K562 treated with DMSO at 1 percent for 12 hours (cell line): ENCODE measurements around the gene PATE1. TPM values are rescaled to one million over a fixed set of nuclear protein-coding genes. Genes with fewer than 3 reads are reported as not detected.

ENCODE experiments used
- total RNA-seq: library from RNA; unstranded; fragments of 300-600 nt; gene quantifications from 2 replicates; pipeline ENCODE4 v1.2.3, GENCODE V29; 2022; ENCODE audit not compliant: insufficient read depth

The PATE1 gene, protein sequence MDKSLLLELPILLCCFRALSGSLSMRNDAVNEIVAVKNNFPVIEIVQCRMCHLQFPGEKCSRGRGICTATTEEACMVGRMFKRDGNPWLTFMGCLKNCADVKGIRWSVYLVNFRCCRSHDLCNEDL
- not detected in 2 replicates for total RNA-seq

DNA sequence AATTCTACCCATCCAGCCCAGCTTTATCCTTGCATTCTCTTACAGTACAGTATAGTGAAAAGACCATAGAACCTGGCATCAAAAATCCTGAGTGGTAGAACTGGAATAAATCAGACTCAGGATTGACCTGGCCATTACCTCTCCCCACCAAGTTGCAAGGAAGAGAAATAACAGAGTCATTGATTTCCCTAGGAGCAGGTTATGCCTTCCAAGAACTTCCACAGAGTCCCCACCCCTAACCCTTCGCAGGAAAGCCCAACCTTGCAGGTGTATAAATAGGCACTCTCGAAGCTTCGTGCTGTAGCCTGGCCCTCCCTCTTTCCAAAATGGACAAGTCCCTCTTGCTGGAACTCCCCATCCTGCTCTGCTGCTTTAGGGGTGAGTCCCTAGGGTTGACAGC lies at the start of gene PATE1:
TSS of gene PATE1 (plus strand) at position 301 of the 400 bp plus-strand sequence. CDS start at position 327, 26 bp downstream.

DNA sequence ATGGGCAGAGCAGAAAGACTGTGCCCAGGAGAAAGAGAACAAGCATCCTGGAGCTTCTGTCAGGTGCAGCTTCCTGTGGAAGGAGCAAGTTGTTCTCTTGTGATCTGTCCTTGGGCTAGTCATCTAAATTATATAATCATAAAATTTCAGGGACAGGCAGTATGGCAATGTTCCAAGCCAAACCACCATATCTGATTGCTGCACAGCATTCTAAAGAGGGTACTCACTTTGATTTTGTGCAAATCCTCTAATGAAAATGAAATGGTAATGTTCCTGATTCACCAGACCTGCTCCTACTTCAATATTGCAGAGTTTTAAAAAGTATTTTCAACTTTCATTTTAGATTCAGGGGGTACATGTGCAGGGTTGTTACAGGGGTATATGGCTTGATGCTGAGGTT lies 32.6 kb downstream of the PATE1 start, which contains the start of gene PATE2:
TSS of gene PATE2 (minus strand) at position 101 of the 400 bp plus-strand sequence. CDS start at position 46, 55 bp downstream.

DNA sequence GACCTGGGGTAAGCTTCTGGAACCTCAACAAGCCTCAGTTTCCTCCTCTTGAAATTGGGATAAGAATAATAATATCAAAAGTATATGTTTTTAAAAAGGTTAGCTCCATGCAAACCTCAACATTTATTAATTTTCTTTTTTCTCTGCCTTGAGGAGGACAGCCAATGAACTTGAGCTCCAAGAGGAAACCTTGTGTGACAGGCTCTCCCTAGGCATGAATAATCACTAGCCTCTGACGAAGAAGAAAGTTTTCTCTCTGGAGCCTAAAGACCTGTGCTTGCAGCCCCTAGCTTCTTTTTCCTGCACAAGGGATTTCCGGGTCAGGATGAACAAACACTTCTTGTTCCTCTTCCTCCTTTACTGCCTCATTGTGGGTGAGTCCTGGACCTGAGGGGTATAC lies 41.7 kb downstream of the PATE1 start, which contains the start of gene PATE3:
TSS of gene PATE3 (plus strand) at position 301 of the 400 bp plus-strand sequence. CDS start at position 326, 25 bp downstream.

Other genes starting within 250 kb of the PATE1 start
- 84.6 and 143 TPM in 2 replicates for gene EI24, start 176.8 kb upstream of the PATE1 start, total RNA-seq
- gene STT3A, start 153.4 kb upstream of the PATE1 start, total RNA-seq = 73.7 and 167 TPM in 2 replicates
- gene CHEK1, start 121.1 kb upstream of the PATE1 start, total RNA-seq = 55.9 and 98.7 TPM in 2 replicates
- gene ACRV1, start 65.4 kb upstream of the PATE1 start, total RNA-seq = 0.50 TPM in 1 of 2 replicates, not detected in the other
- gene PATE2, start 32.5 kb downstream of the PATE1 start, total RNA-seq = not detected in 2 replicates
- gene PATE3, start 41.8 kb downstream of the PATE1 start, total RNA-seq = not detected in 2 replicates
- gene PATE4, start 87.0 kb downstream of the PATE1 start, total RNA-seq = not detected in 2 replicates
- 5.4 and 10.0 TPM in 2 replicates for gene HYLS1, start 141.4 kb downstream of the PATE1 start, total RNA-seq
- gene PUS3, start 156.9 kb downstream of the PATE1 start, total RNA-seq = 8.4 and 11.3 TPM in 2 replicates
- gene DDX25, start 158.2 kb downstream of the PATE1 start, total RNA-seq = not detected in 2 replicates
- not detected in 2 replicates for gene VSIG10L2, start 199.8 kb downstream of the PATE1 start, total RNA-seq